ENCODE data around the gene ADTRP. TPM values are rescaled to one million over a fixed set of nuclear protein-coding genes. Genes with fewer than 3 reads are reported as not detected.

Gene ADTRP
- total RNA-seq, 4 donors from 2014 or later, result 0.38 to 0.68 (median 0.55) TPM

DNA sequence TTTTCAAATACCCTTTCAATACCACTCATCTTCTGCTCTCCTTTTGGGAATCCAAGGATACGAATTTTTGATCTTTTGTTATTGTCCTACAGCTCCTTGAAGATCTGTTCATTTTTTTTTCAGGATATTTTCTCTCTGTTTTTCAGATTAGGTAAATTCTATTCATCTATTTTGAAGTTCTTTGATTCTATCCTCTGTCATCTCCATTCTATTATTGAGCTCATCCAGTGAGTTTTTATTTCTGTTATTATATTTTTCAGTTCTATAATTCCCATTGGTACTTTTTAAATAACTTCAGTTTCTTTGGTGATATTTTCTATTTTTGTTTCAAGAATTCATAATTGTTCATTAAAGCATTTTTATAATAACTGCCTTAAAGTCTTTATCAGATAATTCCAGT, 14.7 kb upstream of the ADTRP start:
- TF ChIP-seq, protein P1, sequence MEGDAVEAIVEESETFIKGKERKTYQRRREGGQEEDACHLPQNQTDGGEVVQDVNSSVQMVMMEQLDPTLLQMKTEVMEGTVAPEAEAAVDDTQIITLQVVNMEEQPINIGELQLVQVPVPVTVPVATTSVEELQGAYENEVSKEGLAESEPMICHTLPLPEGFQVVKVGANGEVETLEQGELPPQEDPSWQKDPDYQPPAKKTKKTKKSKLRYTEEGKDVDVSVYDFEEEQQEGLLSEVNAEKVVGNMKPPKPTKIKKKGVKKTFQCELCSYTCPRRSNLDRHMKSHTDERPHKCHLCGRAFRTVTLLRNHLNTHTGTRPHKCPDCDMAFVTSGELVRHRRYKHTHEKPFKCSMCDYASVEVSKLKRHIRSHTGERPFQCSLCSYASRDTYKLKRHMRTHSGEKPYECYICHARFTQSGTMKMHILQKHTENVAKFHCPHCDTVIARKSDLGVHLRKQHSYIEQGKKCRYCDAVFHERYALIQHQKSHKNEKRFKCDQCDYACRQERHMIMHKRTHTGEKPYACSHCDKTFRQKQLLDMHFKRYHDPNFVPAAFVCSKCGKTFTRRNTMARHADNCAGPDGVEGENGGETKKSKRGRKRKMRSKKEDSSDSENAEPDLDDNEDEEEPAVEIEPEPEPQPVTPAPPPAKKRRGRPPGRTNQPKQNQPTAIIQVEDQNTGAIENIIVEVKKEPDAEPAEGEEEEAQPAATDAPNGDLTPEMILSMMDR (IDR thresholded peaks at IDR 0.05; ENCODE audit: low read depth), result no peak

DNA sequence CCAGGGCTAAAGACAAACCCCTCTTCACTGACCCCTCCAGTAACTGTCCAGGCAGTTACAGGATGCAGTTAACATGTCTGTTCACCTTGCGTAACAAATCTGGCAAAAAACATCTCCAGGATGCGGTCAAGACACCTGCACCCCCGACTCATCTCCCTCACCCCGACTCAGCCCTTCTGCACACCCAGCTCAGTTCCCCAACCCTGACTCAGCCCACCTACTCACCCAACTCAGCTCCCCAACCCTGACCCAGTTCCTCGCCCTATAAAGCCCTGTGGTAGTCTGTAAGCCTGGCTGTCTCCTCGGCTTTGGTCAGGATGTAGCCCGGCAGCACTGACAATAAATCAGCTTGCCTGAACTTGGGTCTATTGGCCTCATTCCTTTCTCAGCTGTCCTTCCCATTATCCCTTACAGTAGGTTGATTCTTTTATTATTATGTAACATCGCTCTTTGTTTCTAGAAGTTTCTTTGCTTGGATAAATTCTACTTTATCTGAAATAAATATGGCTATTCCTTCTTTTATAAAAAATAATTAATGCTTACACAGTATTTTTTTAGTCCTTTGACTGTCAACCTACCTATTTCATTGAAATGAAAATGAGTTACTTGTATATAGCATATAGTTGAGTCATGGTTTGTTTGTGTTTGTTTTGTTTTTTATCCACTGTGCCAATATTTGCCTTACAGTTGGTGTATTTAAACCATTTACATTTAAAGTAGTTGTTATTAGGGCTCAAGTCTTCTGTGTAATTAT, 12.9 kb upstream of the ADTRP start:
- TF ChIP-seq, protein P1 (IDR thresholded peaks at IDR 0.05; ENCODE audit: low read depth), result no peak

DNA sequence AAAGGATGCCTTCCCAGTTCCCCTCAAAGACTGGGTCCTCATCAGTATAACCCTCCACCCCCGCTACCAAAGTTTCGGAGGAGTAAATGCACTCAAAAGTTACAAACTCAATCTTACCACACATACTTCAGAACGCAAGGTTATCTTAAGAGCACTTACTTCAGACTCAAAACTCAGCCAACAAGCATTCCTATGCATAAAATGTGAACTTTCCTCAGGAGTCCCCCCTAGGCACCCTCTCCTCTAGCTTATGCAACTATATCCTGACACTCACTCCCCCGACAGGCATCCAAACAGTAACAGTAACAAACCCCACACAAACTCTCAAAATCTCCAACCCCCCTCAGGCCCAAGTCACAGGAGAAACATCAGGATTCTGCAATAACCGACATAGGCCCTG, 11.1 kb upstream of the ADTRP start:
- TF ChIP-seq, protein P1 (IDR thresholded peaks at IDR 0.05; ENCODE audit: low read depth), result no peak

DNA sequence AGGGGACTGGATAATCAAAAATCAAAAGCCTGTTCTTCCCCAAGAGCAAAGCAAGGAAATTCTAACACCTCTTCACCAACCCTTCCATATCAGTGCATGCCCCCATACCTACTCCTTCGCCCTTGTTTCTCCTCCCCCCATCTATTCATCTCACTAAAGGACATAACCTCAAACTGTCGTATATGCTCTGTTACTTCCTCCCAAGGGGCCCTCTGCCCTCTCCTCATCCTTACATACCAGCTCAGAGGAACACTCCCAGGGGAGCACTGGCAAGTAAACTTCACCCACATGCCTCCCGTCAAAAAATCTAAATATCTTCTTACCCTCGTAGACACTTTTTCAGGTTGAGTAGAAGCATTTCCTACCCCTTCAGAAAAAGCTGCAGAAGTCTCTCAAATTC, 9.4 kb upstream of the ADTRP start:
- TF ChIP-seq, protein P1 (IDR thresholded peaks at IDR 0.05; ENCODE audit: low read depth), result no peak

GRCh38 chr6:11785774-11786579, 7.4 kb upstream of the ADTRP start:
- TF ChIP-seq, protein P1 (IDR thresholded peaks at IDR 0.05; ENCODE audit: low read depth), result no peak

DNA sequence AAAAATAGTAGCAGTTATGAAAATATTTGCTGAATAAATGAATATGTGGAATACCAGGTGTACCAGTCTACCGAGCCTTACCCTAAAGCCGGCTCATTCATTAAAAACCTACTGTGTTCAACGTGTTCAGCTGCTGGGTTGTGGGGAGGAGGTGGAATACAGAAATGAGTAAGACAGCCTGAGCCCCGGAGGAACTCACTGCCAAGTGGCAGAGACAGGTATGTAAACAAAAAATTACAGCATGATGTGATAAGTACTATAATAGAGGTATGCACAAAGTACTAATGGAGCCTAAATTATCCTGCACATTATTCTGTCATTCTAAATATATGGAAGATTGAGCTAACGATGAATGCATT, 6.8 kb upstream of the ADTRP start:
- TF ChIP-seq, protein P1 (IDR thresholded peaks at IDR 0.05; ENCODE audit: low read depth), result no peak

- TF ChIP-seq, protein P1 (IDR thresholded peaks at IDR 0.05; ENCODE audit: low read depth), result no peak
Observed at GRCh38 chr6:11784341-11784740, 5.7 kb upstream of the ADTRP start.
